HG03060 (cell line): ENCODE data around the gene HOXC10.

Experiments used
- ATAC-seq: cut with Tn5 transposase; IDR thresholded peaks from one replicate; pipeline ENCODE4 v1.9.1; 2021; ENCODE audit warnings: low read depth, moderate number of reproducible peaks; ENCODE audit not compliant: unreplicated experiment

HOXC10 gene

GRCh38 chr12:54024581-54025305 is 39.8 kb downstream of the HOXC10 start:
- no peak for ATAC-seq

GRCh38 chr12:54025499-54026405 is 40.8 kb downstream of the HOXC10 start:
- ATAC-seq = no peak

- ATAC-seq = no peak
These were observed 41.9 kb downstream of the HOXC10 start for GRCh38 chr12:54026640-54027441.

- no peak for ATAC-seq
These were observed 42.5 kb downstream of the HOXC10 start for GRCh38 chr12:54027442-54027786.

GRCh38 chr12:54028314-54029201 is 43.6 kb downstream of the HOXC10 start, which contains the start of gene HOXC6:
TSS of gene HOXC6 (plus strand) at chr12:54028440. CDS start at chr12:54028522, 82 bp downstream.
- ATAC-seq = no peak

- no peak for ATAC-seq
These were observed 44.8 kb downstream of the HOXC10 start for GRCh38 chr12:54029529-54030441.

GRCh38 chr12:54030442-54030801 is 45.5 kb downstream of the HOXC10 start:
- no peak for ATAC-seq

GRCh38 chr12:54030889-54031471 is 46.0 kb downstream of the HOXC10 start:
- no peak for ATAC-seq

- no peak for ATAC-seq
These were observed 46.5 kb downstream of the HOXC10 start for GRCh38 chr12:54031480-54031879.

- no peak for ATAC-seq
These were observed 47.2 kb downstream of the HOXC10 start for GRCh38 chr12:54032086-54032619.

GRCh38 chr12:54032627-54033100 is 47.7 kb downstream of the HOXC10 start, which contains the start of gene HOXC5:
TSS of gene HOXC5 (plus strand) at chr12:54033050. CDS start at chr12:54033123, 73 bp downstream.
- ATAC-seq = no peak

- ATAC-seq = no peak
These were observed 48.4 kb downstream of the HOXC10 start for GRCh38 chr12:54033106-54033979.

GRCh38 chr12:54033980-54034784 is 49.2 kb downstream of the HOXC10 start:
- ATAC-seq = no peak

- ATAC-seq = no peak
These were observed 49.9 kb downstream of the HOXC10 start for GRCh38 chr12:54034785-54035310.

GRCh38 chr12:54035568-54036264 is 50.8 kb downstream of the HOXC10 start:
- ATAC-seq = no peak
